Neural cell (in vitro differentiated cells): Measurements from ENCODE around the gene PRSS53.

Experiments
- CTCF ChIP-seq: fragments of 450-650 bp; IDR thresholded peaks from 2 replicates; pipeline ENCODE4 v1.5.1; 2014; ENCODE audit warnings: antibody characterized with exemption, mild to moderate bottlenecking, moderate library complexity; ENCODE audit not compliant: poor library complexity, severe bottlenecking
- EP300 ChIP-seq: fragments of 450-650 bp; conservative IDR thresholded peaks from 2 replicates; pipeline ENCODE4 v1.6.1; 2014; ENCODE audit warnings: antibody characterized with exemption, mild to moderate bottlenecking, moderate library complexity; ENCODE audit not compliant: poor library complexity, severe bottlenecking
- EZH2 ChIP-seq: fragments of 200-600, 300-800 bp; shearing (Covaris generic), sonication (generic); IDR thresholded peaks from 2 replicates; pipeline ENCODE4 v1.6.1; 2014; ENCODE audit warnings: antibody characterized with exemption, low read length, borderline replicate concordance, mild to moderate bottlenecking; ENCODE audit not compliant: insufficient read depth, poor library complexity, severe bottlenecking
- MXI1 ChIP-seq: fragments of 450-650 bp; conservative IDR thresholded peaks from 2 replicates; pipeline ENCODE4 v1.6.1; 2014; ENCODE audit warnings: antibody characterized with exemption, mild to moderate bottlenecking; ENCODE audit not compliant: poor library complexity, severe bottlenecking
- POLR2AphosphoS5 ChIP-seq: IDR thresholded peaks from 2 replicates; pipeline ENCODE4 v1.6.1; 2012
- REST ChIP-seq: IDR thresholded peaks from 2 replicates; pipeline ENCODE4 v1.6.1; 2012; ENCODE audit warnings: borderline replicate concordance
- SMC3 ChIP-seq: fragments of 450-650 bp; conservative IDR thresholded peaks from 2 replicates; pipeline ENCODE4 v1.6.1; 2014; ENCODE audit warnings: antibody characterized with exemption, mild to moderate bottlenecking, moderate library complexity; ENCODE audit not compliant: poor library complexity
- TAF1 ChIP-seq: IDR thresholded peaks from 2 replicates; pipeline ENCODE4 v1.6.1; 2012; ENCODE audit warnings: low read depth

GRCh38 chr16:31079342-31079944 is 9.3 kb downstream of the PRSS53 start:
- TF ChIP-seq EZH2 (no peak), CTCF (no peak), REST (no peak), SMC3 (no peak), EP300 (no peak), POLR2AphosphoS5 (no peak), MXI1 (no peak), TAF1 (no peak)
